Smooth muscle cell (in vitro differentiated cells): ENCODE measurements around the gene RASSF7. TPM values are rescaled to one million over a fixed set of nuclear protein-coding genes. Genes with fewer than 3 reads are reported as not detected.

Source experiments
- DNase-seq: peaks from one replicate; lab custom pipeline; 2025; ENCODE audit not compliant: unreplicated experiment; lab: John Stamatoyannopoulos, UW
- H2AFZ ChIP-seq: fragments of 200-600 bp; sonication (generic); 2 replicates; pipeline ENCODE4 v1.6.0; 2016; ENCODE audit warnings: antibody characterized with exemption, low read depth, mild to moderate bottlenecking
- H3F3A ChIP-seq: fragments of 200-600 bp; sonication (generic); 2 replicates; pipeline ENCODE4 v1.6.0; 2017; ENCODE audit warnings: antibody characterized with exemption, low read depth
- H3K27ac ChIP-seq: fragments of 200-600 bp; sonication (generic); 2 replicates; pipeline ENCODE4 v1.5.1; 2016; ENCODE audit warnings: low read depth, mild to moderate bottlenecking
- H3K27me3 ChIP-seq: fragments of 200-600 bp; sonication (generic); 2 replicates; pipeline ENCODE4 v1.6.1; 2016; ENCODE audit warnings: low read depth, mild to moderate bottlenecking
- H3K36me3 ChIP-seq: fragments of 200-600 bp; sonication (generic); 2 replicates; pipeline ENCODE4 v1.5.1; 2016; ENCODE audit warnings: low read depth
- H3K4me1 ChIP-seq: fragments of 200-600 bp; sonication (generic); 2 replicates; pipeline ENCODE4 v1.5.1; 2016; ENCODE audit warnings: low read depth
- H3K4me2 ChIP-seq: fragments of 200-600 bp; sonication (generic); 2 replicates; pipeline ENCODE4 v1.6.0; 2016; ENCODE audit warnings: mild to moderate bottlenecking
- H3K4me3 ChIP-seq: fragments of 200-600 bp; sonication (generic); 2 replicates; pipeline ENCODE4 v1.5.1; 2016; ENCODE audit warnings: mild to moderate bottlenecking
- H3K79me2 ChIP-seq: fragments of 200-600 bp; sonication (generic); 2 replicates; pipeline ENCODE4 v1.6.0; 2016; ENCODE audit warnings: low read depth, mild to moderate bottlenecking
- H3K9ac ChIP-seq: fragments of 200-600 bp; sonication (generic); 2 replicates; pipeline ENCODE4 v1.6.0; 2016; ENCODE audit warnings: low read depth
- H3K9me3 ChIP-seq: fragments of 200-600 bp; sonication (generic); replicated peaks from 2 replicates; pipeline ENCODE4 v1.5.1; 2016; ENCODE audit warnings: low read depth
- H4K20me1 ChIP-seq: fragments of 200-600 bp; sonication (generic); 2 replicates; pipeline ENCODE4 v1.6.0; 2016; ENCODE audit warnings: low read depth
- CTCF ChIP-seq: fragments of 200-600 bp; sonication (generic); IDR thresholded peaks from 2 replicates; pipeline ENCODE4 v1.5.1; 2017; ENCODE audit warnings: borderline replicate concordance, mild to moderate bottlenecking, antibody characterized with exemption; ENCODE audit not compliant: insufficient read depth, poor library complexity, severe bottlenecking
- WGBS: methylation state at CpG from one replicate; pipeline ENCODE4 v1.1.7; 2016; ENCODE audit warnings: low lambda C conversion rate; 5-methylcytosine and 5-hydroxymethylcytosine counted together
- microRNA counts: library from miRNA; unstranded; fragments of <30 nt; microRNA quantifications from one replicate; lab custom pipeline; 2016
- microRNA-seq: library from miRNA; unstranded; fragments of <30 nt; microRNA quantifications from one replicate; pipeline ENCODE4, GENCODE V29; 2016; ENCODE audit warnings: borderline number of aligned reads
- polyA plus RNA-seq: library from polyadenylated mRNA; unstranded; fragments of >200 nt; fragmentation: Nextera tagmentation; extraction: Ambion mirVana; gene quantifications from 2 replicates; pipeline ENCODE4 v1.2.1, GENCODE V29; 2016
- small RNA-seq: library from RNA; depleted of rRNA; stranded (forward); fragments of <200 nt; gene quantifications from one replicate; pipeline ENCODE3, GENCODE V24; 2014
- total RNA-seq: library from RNA; depleted of rRNA; stranded (reverse); fragments of >200 nt; gene quantifications from 2 replicates; pipeline ENCODE4 v1.2.3, GENCODE V29; 2014

The RASSF7 gene
- total and polyA plus RNA-seq, 2 experiments from 2014 or later, result 18.6 to 20.4 TPM

GRCh38 chr11:612961-613300 lies 52.2 kb downstream of the RASSF7 start:
- WGBS, result 99% methylated on average over 9 of the region's 10 CpGs
- Histone ChIP-seq H3F3A (peaks cover 14% of the 10 kb centered on the region), H3K4me3 (no peak overlapping the region), H3K36me3 (no peaks in the 10 kb centered on the region), H3K9me3 (no peaks in the 10 kb centered on the region), H3K27ac (no peak overlapping the region), H3K4me1 (peaks cover 7% of the 10 kb centered on the region), H4K20me1 (peaks cover 48% of the 10 kb centered on the region), H3K79me2 (no peaks in the 10 kb centered on the region), H3K27me3 (no peaks in the 10 kb centered on the region), H3K9ac (no peak overlapping the region), H2AFZ (no peak overlapping the region), H3K4me2 (no peak overlapping the region)
- no peak for DNase-seq
- TF ChIP-seq CTCF, result no peak

GRCh38 chr11:613369-613968 lies 52.7 kb downstream of the RASSF7 start:
- peaks cover 48% of the 10 kb centered on the region for H4K20me1 ChIP-seq
- 49% methylated on average over 29 of the region's 36 CpGs for WGBS
- no peaks in the 10 kb centered on the region for H3K9me3 ChIP-seq
- H3K79me2 ChIP-seq, result no peaks in the 10 kb centered on the region
- H3K9ac ChIP-seq, result no peak overlapping the region
- no peaks in the 10 kb centered on the region for H3K36me3 ChIP-seq
- H3K4me2 ChIP-seq, result no peak overlapping the region
- DNase-seq, result no peak
- no peaks in the 10 kb centered on the region for H3K27me3 ChIP-seq
- H3K4me1 ChIP-seq, result peaks cover 7% of the 10 kb centered on the region
- no peak overlapping the region for H2AFZ ChIP-seq
- H3K27ac ChIP-seq, result no peak overlapping the region
- no peak overlapping the region for H3K4me3 ChIP-seq
- peaks cover 14% of the 10 kb centered on the region for H3F3A ChIP-seq
- no peak for TF ChIP-seq CTCF

MicroRNAs within 50 kb of the gene (microRNA counts, 767-probe panel; counts per million panel counts)
- microRNA hsa-miR-210 (lab: Ali Mortazavi, UCI), result 183 counts per million

Small RNA genes lying within 50 kb of the gene (microRNA-seq; reads per million reads assigned to microRNA genes)
- gene MIR210, result 2,567 reads per million, percentile 85 among the genes with 10 or more reads in this experiment

Small RNA genes lying within 50 kb of the gene (small RNA-seq; reads per million reads assigned to genes)
- 58.8 reads per million, percentile 97 among the genes with 10 or more reads in this experiment for gene MIR210

Other genes starting within 250 kb of the RASSF7 start
- gene IFITM1, start 246.9 kb upstream of the RASSF7 start, total RNA-seq, result 355 TPM in 2 replicates
- gene IFITM1, start 246.9 kb upstream of the RASSF7 start, polyA plus RNA-seq, result 599 and 726 TPM in 2 replicates
- 392 and 393 TPM in 2 replicates for gene IFITM3, start 240.1 kb upstream of the RASSF7 start, total RNA-seq
- gene IFITM3, start 240.1 kb upstream of the RASSF7 start, polyA plus RNA-seq, result 3,295 and 4,132 TPM in 2 replicates
- gene B4GALNT4, start 191.5 kb upstream of the RASSF7 start, total RNA-seq, result 21.9 and 48.8 TPM in 2 replicates
- 44.9 and 45.8 TPM in 2 replicates for gene B4GALNT4, start 191.5 kb upstream of the RASSF7 start, polyA plus RNA-seq
- 32.0 and 61.2 TPM in 2 replicates for gene PKP3, start 166.8 kb upstream of the RASSF7 start, total RNA-seq
- gene PKP3, start 166.8 kb upstream of the RASSF7 start, polyA plus RNA-seq, result 24.6 and 69.9 TPM in 2 replicates
- 15.3 and 18.3 TPM in 2 replicates for gene SIGIRR, start 146.0 kb upstream of the RASSF7 start, total RNA-seq
- gene SIGIRR, start 146.0 kb upstream of the RASSF7 start, polyA plus RNA-seq, result 26.3 and 29.4 TPM in 2 replicates
- gene ANO9, start 119.0 kb upstream of the RASSF7 start, total RNA-seq, result 0.67 and 1.4 TPM in 2 replicates
- gene ANO9, start 119.0 kb upstream of the RASSF7 start, polyA plus RNA-seq, result 1.5 and 7.1 TPM in 2 replicates
- 15.2 and 20.7 TPM in 2 replicates for gene PTDSS2, start 110.7 kb upstream of the RASSF7 start, total RNA-seq
- 25.2 and 33.5 TPM in 2 replicates for gene PTDSS2, start 110.7 kb upstream of the RASSF7 start, polyA plus RNA-seq
- 91.3 and 106 TPM in 2 replicates for gene RNH1, start 53.7 kb upstream of the RASSF7 start, total RNA-seq
- gene RNH1, start 53.7 kb upstream of the RASSF7 start, polyA plus RNA-seq, result 242 and 243 TPM in 2 replicates
- 19.2 and 39.9 TPM in 2 replicates for gene HRAS, start 25.4 kb upstream of the RASSF7 start, total RNA-seq
- 59.1 and 82.5 TPM in 2 replicates for gene HRAS, start 25.4 kb upstream of the RASSF7 start, polyA plus RNA-seq
- gene LRRC56, start 23.4 kb upstream of the RASSF7 start, total RNA-seq, result 0.31 and 1.5 TPM in 2 replicates
- 1.5 TPM in 2 replicates for gene LRRC56, start 23.4 kb upstream of the RASSF7 start, polyA plus RNA-seq
- gene LMNTD2, start 232 bp upstream of the RASSF7 start, total RNA-seq, result 3.2 TPM in 1 of 2 replicates, not detected in the other
- gene LMNTD2, start 232 bp upstream of the RASSF7 start, polyA plus RNA-seq, result 3.6 and 9.3 TPM in 2 replicates
- 11.6 and 13.7 TPM in 2 replicates for gene PHRF1, start 15.5 kb downstream of the RASSF7 start, total RNA-seq
- 20.2 and 20.9 TPM in 2 replicates for gene PHRF1, start 15.5 kb downstream of the RASSF7 start, polyA plus RNA-seq
- 7.1 and 11.1 TPM in 2 replicates for gene IRF7, start 55.0 kb downstream of the RASSF7 start, total RNA-seq
- gene IRF7, start 55.0 kb downstream of the RASSF7 start, polyA plus RNA-seq, result 12.7 and 14.3 TPM in 2 replicates
- not detected in 2 replicates for gene CDHR5, start 64.0 kb downstream of the RASSF7 start, total RNA-seq
- 0.37 TPM in 1 of 2 replicates, not detected in the other for gene CDHR5, start 64.0 kb downstream of the RASSF7 start, polyA plus RNA-seq
- gene SCT, start 66.2 kb downstream of the RASSF7 start, total RNA-seq, result not detected in 2 replicates
- gene SCT, start 66.2 kb downstream of the RASSF7 start, polyA plus RNA-seq, result 1.4 and 2.2 TPM in 2 replicates
- not detected in 2 replicates for gene DRD4, start 76.3 kb downstream of the RASSF7 start, total RNA-seq
- 2.7 and 3.1 TPM in 2 replicates for gene DRD4, start 76.3 kb downstream of the RASSF7 start, polyA plus RNA-seq
- gene DEAF1, start 134.3 kb downstream of the RASSF7 start, total RNA-seq, result 18.7 and 19.0 TPM in 2 replicates
- gene DEAF1, start 134.3 kb downstream of the RASSF7 start, polyA plus RNA-seq, result 39.2 and 61.5 TPM in 2 replicates
- gene TMEM80, start 134.8 kb downstream of the RASSF7 start, total RNA-seq, result 5.5 and 9.0 TPM in 2 replicates
- 14.3 and 24.3 TPM in 2 replicates for gene TMEM80, start 134.8 kb downstream of the RASSF7 start, polyA plus RNA-seq
- gene EPS8L2, start 145.3 kb downstream of the RASSF7 start, total RNA-seq, result 47.9 and 74.9 TPM in 2 replicates
- 37.7 and 133 TPM in 2 replicates for gene EPS8L2, start 145.3 kb downstream of the RASSF7 start, polyA plus RNA-seq
- 100 and 103 TPM in 2 replicates for gene TALDO1, start 186.5 kb downstream of the RASSF7 start, total RNA-seq
- gene TALDO1, start 186.5 kb downstream of the RASSF7 start, polyA plus RNA-seq, result 155 and 158 TPM in 2 replicates
- 12.9 and 18.5 TPM in 2 replicates for gene GATD1, start 216.5 kb downstream of the RASSF7 start, total RNA-seq
- 11.7 and 20.2 TPM in 2 replicates for gene GATD1, start 216.5 kb downstream of the RASSF7 start, polyA plus RNA-seq
- not detected in 2 replicates for gene CEND1, start 229.1 kb downstream of the RASSF7 start, total RNA-seq
- 0.13 and 0.38 TPM in 2 replicates for gene CEND1, start 229.1 kb downstream of the RASSF7 start, polyA plus RNA-seq
- gene SLC25A22, start 237.3 kb downstream of the RASSF7 start, total RNA-seq, result 6.9 and 7.0 TPM in 2 replicates
- 19.5 and 25.2 TPM in 2 replicates for gene SLC25A22, start 237.3 kb downstream of the RASSF7 start, polyA plus RNA-seq
- gene PIDD1, start 244.3 kb downstream of the RASSF7 start, total RNA-seq, result 8.7 and 11.8 TPM in 2 replicates
- gene PIDD1, start 244.3 kb downstream of the RASSF7 start, polyA plus RNA-seq, result 22.3 and 44.9 TPM in 2 replicates
- gene RPLP2, start 249.0 kb downstream of the RASSF7 start, total RNA-seq, result 472 and 511 TPM in 2 replicates
- 622 and 701 TPM in 2 replicates for gene RPLP2, start 249.0 kb downstream of the RASSF7 start, polyA plus RNA-seq